A549 (cell line): ENCODE results near the gene RECQL. TPM values are rescaled to one million over a fixed set of nuclear protein-coding genes. Genes with fewer than 3 reads are reported as not detected.

Experiments
- ATAC-seq, 2 experiments: fragments of 200-7000 bp in 1 of 2; fragments of >200 bp in 1 of 2; cut with Nextera tagmentation in 1 of 2; cut with Tn5 transposase in 1 of 2; 3 replicates each; pipeline versions ENCODE4 v1.8.0 to v1.9.1; 2018 to 2020; ENCODE audit warnings: mild to moderate bottlenecking in 1 of 2, moderate library complexity in 1 of 2
- CTCF ChIA-PET: fragments of 300-600 bp; sonication (Branson Sonifier 250); formaldehyde crosslinking; extraction: SDS; loops from one replicate; lab custom pipeline; 2021; ENCODE audit warnings: antibody characterized with exemption, inconsistent platforms; lab: Yijun Ruan, JAX
- POLR2A ChIA-PET: fragments of 350-600 bp; formaldehyde crosslinking; extraction: SDS; loops from one replicate; lab custom pipeline; 2021; ENCODE audit warnings: antibody characterized with exemption, inconsistent platforms; lab: Yijun Ruan, JAX
- DNase-seq, 2 experiments: peaks; one replicate each; pipeline versions ENCODE4 v3.0.0 to v3.0.0-alpha.2; 2011 to 2016; ENCODE audit warnings: low read depth in 1 of 2, low spot score in 1 of 2
- FAIRE-seq: peaks from 2 replicates; lab custom pipeline; 2011; peaks lifted over from hg19 to GRCh38; lab: Jason Lieb, UNC
- H3K27ac ChIP-seq, 2 experiments: fragments of >200 bp; sonication (Bioruptor Twin); formaldehyde crosslinking; 3 replicates each; pipeline ENCODE4 v1.5.1; 2016 to 2017
- H3K4me1 ChIP-seq: fragments of >200 bp; sonication (Bioruptor Twin); formaldehyde crosslinking; 3 replicates; pipeline ENCODE4 v1.6.1; 2016
- H3K4me2 ChIP-seq: fragments of >200 bp; sonication (Bioruptor Twin); formaldehyde crosslinking; 3 replicates; pipeline ENCODE4 v1.6.1; 2016
- H3K4me3 ChIP-seq: fragments of >200 bp; sonication (Bioruptor Twin); formaldehyde crosslinking; 3 replicates; pipeline ENCODE4 v1.5.1; 2016
- H3K9me3 ChIP-seq: fragments of >200 bp; sonication (Bioruptor Twin); formaldehyde crosslinking; 3 replicates; pipeline ENCODE4 v1.6.1; 2016
- BHLHE40 ChIP-seq: IDR thresholded peaks from 2 replicates; pipeline ENCODE4 v1.6.1; 2012; ENCODE audit warnings: low read depth, low read length, inconsistent platforms
- CHD4 ChIP-seq: fragments of 200-600 bp; sonication (generic); IDR thresholded peaks from 2 replicates; pipeline ENCODE4 v1.6.1; 2016; ENCODE audit warnings: antibody characterized with exemption, mild to moderate bottlenecking, borderline replicate concordance
- ESRRA ChIP-seq: fragments of 150-350 bp; IDR thresholded peaks from 2 replicates; pipeline ENCODE4 v1.6.1; 2014; ENCODE audit warnings: mild to moderate bottlenecking, low read length, borderline replicate concordance
- FOSB ChIP-seq: fragments of 250-450 bp; sonication (Bioruptor Pico); IDR thresholded peaks from 2 replicates; pipeline ENCODE4 v1.5.0; 2020; ENCODE audit warnings: mild to moderate bottlenecking, moderate library complexity
- FOXS1 ChIP-seq: fragments of 250-450 bp; sonication (Bioruptor Pico); IDR thresholded peaks from 2 replicates; pipeline ENCODE4 v1.5.0; 2020; ENCODE audit warnings: mild to moderate bottlenecking, moderate library complexity
- HDAC2 ChIP-seq: fragments of 200-600 bp; sonication (generic); IDR thresholded peaks from 2 replicates; pipeline ENCODE4 v1.6.1; 2016
- HEYL ChIP-seq: fragments of 250-450 bp; sonication (Bioruptor Pico); IDR thresholded peaks from 2 replicates; pipeline ENCODE4 v1.8.0; 2021; ENCODE audit warnings: mild to moderate bottlenecking, moderate library complexity
- JUNB ChIP-seq: fragments of >200 bp; sonication (Bioruptor Twin); formaldehyde crosslinking; IDR thresholded peaks from 2 replicates; pipeline ENCODE4 v1.6.1; 2016
- KDM1A ChIP-seq: fragments of 200-600 bp; sonication (generic); IDR thresholded peaks from 2 replicates; pipeline ENCODE4 v1.6.1; 2016; ENCODE audit warnings: low read depth, mild to moderate bottlenecking
- KDM5A ChIP-seq: fragments of 200-600 bp; sonication (generic); IDR thresholded peaks from 2 replicates; pipeline ENCODE4 v1.6.1; 2016; ENCODE audit warnings: antibody characterized with exemption, mild to moderate bottlenecking
- MAZ ChIP-seq: fragments of 150-350 bp; IDR thresholded peaks from 2 replicates; pipeline ENCODE4 v1.6.1; 2014; ENCODE audit warnings: antibody characterized with exemption, low read depth, low read length, borderline replicate concordance
- NFE2L2 ChIP-seq: fragments of 150-350 bp; conservative IDR thresholded peaks from 2 replicates; pipeline ENCODE4 v1.6.1; 2014; ENCODE audit warnings: low read length
- NR3C1 ChIP-seq: fragments of >200 bp; sonication (Bioruptor Twin); formaldehyde crosslinking; IDR thresholded peaks from 3 replicates; pipeline ENCODE4 v1.6.1; 2017
- POLR2AphosphoS2 ChIP-seq: conservative IDR thresholded peaks from 2 replicates; pipeline ENCODE4 v1.6.1; 2012; ENCODE audit warnings: low read length, improper control_type of control experiment, inconsistent platforms
- RAD21 ChIP-seq, 2 experiments: fragments of >200 bp in 1 of 2; sonication (Bioruptor Twin) in 1 of 2; formaldehyde crosslinking in 1 of 2; IDR thresholded peaks in 1 of 2; conservative IDR thresholded peaks in 1 of 2; 2 replicates in 1 of 2; 3 replicates in 1 of 2; pipeline ENCODE4 v1.6.1; 2012 to 2018; ENCODE audit warnings: inconsistent platforms in 1 of 2
- RARB ChIP-seq: fragments of 250-450 bp; sonication (Bioruptor Pico); IDR thresholded peaks from 2 replicates; pipeline ENCODE4 v1.8.0; 2021; ENCODE audit warnings: mild to moderate bottlenecking, moderate library complexity
- RNF2 ChIP-seq: fragments of 200-600 bp; sonication (generic); IDR thresholded peaks from 2 replicates; pipeline ENCODE4 v1.6.1; 2016; ENCODE audit warnings: low read depth, mild to moderate bottlenecking, antibody characterized with exemption, moderate library complexity, borderline replicate concordance
- TFCP2L1 ChIP-seq: fragments of 250-450 bp; sonication (Bioruptor Pico); IDR thresholded peaks from 2 replicates; pipeline ENCODE4 v1.5.0; 2021; ENCODE audit warnings: mild to moderate bottlenecking
- ZC3H11A ChIP-seq: fragments of 450-650 bp; IDR thresholded peaks from 2 replicates; pipeline ENCODE4 v1.6.1; 2014; ENCODE audit warnings: antibody characterized with exemption, mild to moderate bottlenecking
- ZFP36 ChIP-seq: fragments of 450-650 bp; IDR thresholded peaks from 2 replicates; pipeline ENCODE4 v1.6.1; 2014; ENCODE audit warnings: borderline replicate concordance; ENCODE audit not compliant: partially characterized antibody
- ZNF302 ChIP-seq: fragments of 250-450 bp; sonication (Bioruptor Pico); IDR thresholded peaks from 2 replicates; pipeline ENCODE4 v1.9.0; 2021; ENCODE audit warnings: inconsistent platforms, mild to moderate bottlenecking, moderate library complexity
- WGBS: methylation state at CpG from one replicate; pipeline ENCODE4 v1.1.6; 2017; ENCODE audit errors: missing lambda C conversion rate; 5-methylcytosine and 5-hydroxymethylcytosine counted together
- polyA plus RNA-seq, 4 experiments: library from polyadenylated mRNA; depleted of rRNA in 3 of 4; stranded (reverse); fragments of >200 nt; fragmentation: RNase III in 1 of 4; extraction: RNeasy Plus Mini Kit Qiagen cat#74134 plus additional on column Dnase treatment in 1 of 4; gene quantifications; 2 replicates in 3 of 4; 3 replicates in 1 of 4; pipeline ENCODE4 v1.2.3, GENCODE V29; 2011 to 2017
- TF ChIP-seq, protein P1 (sequence below): fragments of 450-650 bp; IDR thresholded peaks from 2 replicates; pipeline ENCODE4 v1.6.1; 2014; ENCODE audit warnings: antibody characterized with exemption
- TF ChIP-seq, protein P2 (sequence below): fragments of 250-450 bp; sonication (Bioruptor Pico); IDR thresholded peaks from 2 replicates; pipeline ENCODE4 v1.5.0; 2020; ENCODE audit warnings: low read depth, mild to moderate bottlenecking, moderate library complexity
- TF ChIP-seq, protein P3 (sequence below): fragments of >200 bp; sonication (Bioruptor Twin); formaldehyde crosslinking; IDR thresholded peaks from 3 replicates; pipeline ENCODE4 v1.5.1; 2016
- TF ChIP-seq, protein P4 (sequence below): fragments of 250-450 bp; sonication (Bioruptor Pico); IDR thresholded peaks from 2 replicates; pipeline ENCODE4 v1.5.0; 2021; ENCODE audit warnings: mild to moderate bottlenecking, moderate library complexity, borderline replicate concordance
- TF ChIP-seq, protein P5 (sequence below): fragments of >200 bp; sonication (Bioruptor Twin); formaldehyde crosslinking; IDR thresholded peaks from 3 replicates; pipeline ENCODE4 v1.6.1; 2016

The RECQL gene
- polyA plus RNA-seq, 2 of the 4 experiments (the other 2 are of a cell fraction): 77.0 to 84.2 TPM

DNA sequence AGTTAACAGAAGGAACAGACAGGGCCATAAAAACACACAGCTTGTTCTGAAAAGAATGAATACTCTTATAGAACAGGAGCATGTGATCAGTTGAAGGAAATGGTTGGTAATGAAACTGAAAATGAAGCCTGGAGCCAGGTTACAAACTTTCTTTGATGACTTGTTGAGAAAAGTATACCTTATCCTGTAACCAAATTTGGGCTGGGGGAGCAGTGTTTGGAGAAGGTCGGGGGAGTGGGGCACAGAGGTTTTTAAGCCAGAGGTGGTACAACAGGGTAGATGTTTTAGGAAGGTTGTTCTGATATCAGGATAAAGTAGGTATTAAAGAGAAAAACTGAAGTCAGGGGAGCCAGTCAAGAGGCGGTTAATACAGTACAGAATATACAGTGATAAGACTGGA lies 8.3 kb upstream of the RECQL start:
- no peak overlapping the region for H3K4me3 ChIP-seq
- H3K4me1 ChIP-seq: no peaks in the 10 kb centered on the region; the same call in 2 of the 3 replicates
- no peak overlapping the region for H3K27ac ChIP-seq
- ChIA-PET CTCF (no interaction called here), POLR2A (no interaction called here)
- WGBS: 44% methylated on average over 2 of the region's 2 CpGs
- FAIRE-seq: no peak
- no peak for ATAC-seq
- no peak for DNase-seq
- TF ChIP-seq HDAC2: no peak
- TF ChIP-seq NR3C1: no peak
- TF ChIP-seq RAD21 (conservative IDR thresholded peaks at IDR 0.05 in 1 of 2, IDR thresholded peaks at IDR 0.05 in 1 of 2): no peak
- TF ChIP-seq FOSB (CRISPR knock-in tag): no peak
- TF ChIP-seq NFE2L2: no peak
- TF ChIP-seq, protein P1, sequence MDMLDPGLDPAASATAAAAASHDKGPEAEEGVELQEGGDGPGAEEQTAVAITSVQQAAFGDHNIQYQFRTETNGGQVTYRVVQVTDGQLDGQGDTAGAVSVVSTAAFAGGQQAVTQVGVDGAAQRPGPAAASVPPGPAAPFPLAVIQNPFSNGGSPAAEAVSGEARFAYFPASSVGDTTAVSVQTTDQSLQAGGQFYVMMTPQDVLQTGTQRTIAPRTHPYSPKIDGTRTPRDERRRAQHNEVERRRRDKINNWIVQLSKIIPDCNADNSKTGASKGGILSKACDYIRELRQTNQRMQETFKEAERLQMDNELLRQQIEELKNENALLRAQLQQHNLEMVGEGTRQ: no peak
- no peak for TF ChIP-seq TFCP2L1
- TF ChIP-seq, protein P2, sequence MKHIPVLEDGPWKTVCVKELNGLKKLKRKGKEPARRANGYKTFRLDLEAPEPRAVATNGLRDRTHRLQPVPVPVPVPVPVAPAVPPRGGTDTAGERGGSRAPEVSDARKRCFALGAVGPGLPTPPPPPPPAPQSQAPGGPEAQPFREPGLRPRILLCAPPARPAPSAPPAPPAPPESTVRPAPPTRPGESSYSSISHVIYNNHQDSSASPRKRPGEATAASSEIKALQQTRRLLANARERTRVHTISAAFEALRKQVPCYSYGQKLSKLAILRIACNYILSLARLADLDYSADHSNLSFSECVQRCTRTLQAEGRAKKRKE (CRISPR knock-in tag): no peak
- TF ChIP-seq RARB: no peak
- no peak for TF ChIP-seq FOXS1
- TF ChIP-seq KDM1A: no peak
- TF ChIP-seq ESRRA: no peak
- TF ChIP-seq, protein P3, sequence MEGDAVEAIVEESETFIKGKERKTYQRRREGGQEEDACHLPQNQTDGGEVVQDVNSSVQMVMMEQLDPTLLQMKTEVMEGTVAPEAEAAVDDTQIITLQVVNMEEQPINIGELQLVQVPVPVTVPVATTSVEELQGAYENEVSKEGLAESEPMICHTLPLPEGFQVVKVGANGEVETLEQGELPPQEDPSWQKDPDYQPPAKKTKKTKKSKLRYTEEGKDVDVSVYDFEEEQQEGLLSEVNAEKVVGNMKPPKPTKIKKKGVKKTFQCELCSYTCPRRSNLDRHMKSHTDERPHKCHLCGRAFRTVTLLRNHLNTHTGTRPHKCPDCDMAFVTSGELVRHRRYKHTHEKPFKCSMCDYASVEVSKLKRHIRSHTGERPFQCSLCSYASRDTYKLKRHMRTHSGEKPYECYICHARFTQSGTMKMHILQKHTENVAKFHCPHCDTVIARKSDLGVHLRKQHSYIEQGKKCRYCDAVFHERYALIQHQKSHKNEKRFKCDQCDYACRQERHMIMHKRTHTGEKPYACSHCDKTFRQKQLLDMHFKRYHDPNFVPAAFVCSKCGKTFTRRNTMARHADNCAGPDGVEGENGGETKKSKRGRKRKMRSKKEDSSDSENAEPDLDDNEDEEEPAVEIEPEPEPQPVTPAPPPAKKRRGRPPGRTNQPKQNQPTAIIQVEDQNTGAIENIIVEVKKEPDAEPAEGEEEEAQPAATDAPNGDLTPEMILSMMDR: no peak
- TF ChIP-seq ZFP36: no peak
- H3K4me2 ChIP-seq: no peak overlapping the region
- no peaks in the 10 kb centered on the region for H3K9me3 ChIP-seq

DNA sequence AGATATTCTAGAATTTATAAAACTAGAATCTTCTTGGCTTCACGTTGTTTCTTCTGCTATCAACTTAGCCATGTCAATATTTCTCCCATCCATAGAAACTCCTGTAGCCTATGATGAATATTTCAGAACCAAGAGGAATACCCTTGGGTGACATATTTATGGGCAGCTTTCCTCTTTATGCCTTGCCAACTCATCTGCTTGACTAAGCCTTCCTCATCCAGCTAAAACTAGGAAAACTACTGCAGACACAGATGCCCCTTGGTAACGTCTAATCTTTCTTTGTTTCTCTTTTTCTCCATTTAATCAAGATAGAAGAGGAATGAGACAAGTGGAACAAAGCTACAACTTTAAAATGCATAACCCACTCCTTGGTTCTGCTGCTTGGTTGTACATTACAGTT lies 6.4 kb upstream of the RECQL start:
- peaks cover 14% of the 10 kb centered on the region for H3K4me1 ChIP-seq
- ChIA-PET POLR2A (no interaction called here), CTCF (interaction anchor here (1.8 kb wide), 1 partner anchor 20 kb away, joined by 5 read pairs; no protein-coding TSS in a partner anchor)
- DNase-seq: no peak
- 83% methylated on average over 2 of the region's 2 CpGs for WGBS
- no peak for FAIRE-seq
- TF ChIP-seq CHD4 (no peak), JUNB (no peak), HDAC2 (no peak), POLR2AphosphoS2 (no peak), ZFP36 (no peak), ZC3H11A (no peak), RNF2 (no peak), KDM5A (no peak), RAD21 (conservative IDR thresholded peaks at IDR 0.05 in 1 of 2, IDR thresholded peaks at IDR 0.05 in 1 of 2) (no peak), MAZ (no peak), BHLHE40 (no peak), HEYL (CRISPR knock-in tag) (no peak), ZNF302 (CRISPR knock-in tag) (no peak)
- TF ChIP-seq, protein P3: no peak
- TF ChIP-seq, protein P4, sequence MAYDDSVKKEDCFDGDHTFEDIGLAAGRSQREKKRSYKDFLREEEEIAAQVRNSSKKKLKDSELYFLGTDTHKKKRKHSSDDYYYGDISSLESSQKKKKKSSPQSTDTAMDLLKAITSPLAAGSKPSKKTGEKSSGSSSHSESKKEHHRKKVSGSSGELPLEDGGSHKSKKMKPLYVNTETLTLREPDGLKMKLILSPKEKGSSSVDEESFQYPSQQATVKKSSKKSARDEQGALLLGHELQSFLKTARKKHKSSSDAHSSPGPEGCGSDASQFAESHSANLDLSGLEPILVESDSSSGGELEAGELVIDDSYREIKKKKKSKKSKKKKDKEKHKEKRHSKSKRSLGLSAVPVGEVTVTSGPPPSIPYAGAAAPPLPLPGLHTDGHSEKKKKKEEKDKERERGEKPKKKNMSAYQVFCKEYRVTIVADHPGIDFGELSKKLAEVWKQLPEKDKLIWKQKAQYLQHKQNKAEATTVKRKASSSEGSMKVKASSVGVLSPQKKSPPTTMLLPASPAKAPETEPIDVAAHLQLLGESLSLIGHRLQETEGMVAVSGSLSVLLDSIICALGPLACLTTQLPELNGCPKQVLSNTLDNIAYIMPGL: no peak
- TF ChIP-seq, protein P5, sequence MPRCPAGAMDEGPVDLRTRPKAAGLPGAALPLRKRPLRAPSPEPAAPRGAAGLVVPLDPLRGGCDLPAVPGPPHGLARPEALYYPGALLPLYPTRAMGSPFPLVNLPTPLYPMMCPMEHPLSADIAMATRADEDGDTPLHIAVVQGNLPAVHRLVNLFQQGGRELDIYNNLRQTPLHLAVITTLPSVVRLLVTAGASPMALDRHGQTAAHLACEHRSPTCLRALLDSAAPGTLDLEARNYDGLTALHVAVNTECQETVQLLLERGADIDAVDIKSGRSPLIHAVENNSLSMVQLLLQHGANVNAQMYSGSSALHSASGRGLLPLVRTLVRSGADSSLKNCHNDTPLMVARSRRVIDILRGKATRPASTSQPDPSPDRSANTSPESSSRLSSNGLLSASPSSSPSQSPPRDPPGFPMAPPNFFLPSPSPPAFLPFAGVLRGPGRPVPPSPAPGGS: no peak
- no peak for ATAC-seq
- no peak overlapping the region for H3K27ac ChIP-seq
- H3K9me3 ChIP-seq: no peaks in the 10 kb centered on the region
- no peak overlapping the region for H3K4me2 ChIP-seq
- H3K4me3 ChIP-seq: no peak overlapping the region
